H1 (cell line): ENCODE data around the gene MYH16. TPM values are rescaled to one million over a fixed set of nuclear protein-coding genes. Genes with fewer than 3 reads are reported as not detected.

Experiments used
- CTCF ChIA-PET: fragments of 300-600 bp; sonication (Branson Sonifier 250); formaldehyde crosslinking; loops from one replicate; lab custom pipeline; 2021; ENCODE audit not compliant: partially characterized antibody; lab: Charles Lee
- POLR2A ChIA-PET: fragments of 300-600 bp; sonication (Branson Sonifier 250); formaldehyde crosslinking; loops from one replicate; lab custom pipeline; 2021; ENCODE audit warnings: inconsistent platforms; ENCODE audit not compliant: partially characterized antibody; lab: Charles Lee
- DNase-seq, 2 experiments: peaks; one replicate each; pipeline versions ENCODE4 v3.0.0 to v3.0.0-alpha.2; 2010 to 2022; ENCODE audit warnings: low spot score in 2 of 2, low read depth in 1 of 2, mixed read lengths in 1 of 2
- FAIRE-seq: peaks from 2 replicates; lab custom pipeline; 2011; peaks lifted over from hg19 to GRCh38; lab: Jason Lieb, UNC
- H2AFZ ChIP-seq: 2 replicates; pipeline ENCODE4 v1.8.1; 2012; ENCODE audit warnings: low read length, inconsistent platforms
- H2AK5ac ChIP-seq: 2 replicates; pipeline ENCODE4 v1.6.1; 2013; ENCODE audit warnings: low read depth, low read length
- H2BK120ac ChIP-seq: replicated peaks from 2 replicates; pipeline ENCODE3; 2013; ENCODE audit warnings: low read depth, low read length, inconsistent platforms
- H2BK12ac ChIP-seq: 2 replicates; pipeline ENCODE4 v1.6.1; 2013; ENCODE audit warnings: low read depth, low read length
- H2BK15ac ChIP-seq: 2 replicates; pipeline ENCODE4 v1.6.1; 2013; ENCODE audit warnings: low read length
- H2BK20ac ChIP-seq: 2 replicates; pipeline ENCODE4 v1.6.1; 2013; ENCODE audit warnings: low read length
- H2BK5ac ChIP-seq: 2 replicates; pipeline ENCODE4 v1.6.1; 2013; ENCODE audit warnings: low read depth, low read length
- H3K14ac ChIP-seq: 2 replicates; pipeline ENCODE4 v1.6.1; 2013; ENCODE audit warnings: inconsistent platforms; ENCODE audit not compliant: insufficient read length
- H3K18ac ChIP-seq: 2 replicates; pipeline ENCODE4 v1.6.1; 2013; ENCODE audit warnings: low read length; ENCODE audit errors: extremely low read depth
- H3K23ac ChIP-seq: 2 replicates; pipeline ENCODE4 v1.6.1; 2013; ENCODE audit warnings: inconsistent platforms; ENCODE audit not compliant: insufficient read length
- H3K23me2 ChIP-seq: 2 replicates; pipeline ENCODE4 v1.6.1; 2013; ENCODE audit warnings: low read depth, low read length
- H3K27ac ChIP-seq: 2 replicates; pipeline ENCODE4 v1.6.1; 2011; ENCODE audit warnings: low read depth, low read length, inconsistent platforms
- H3K27me3 ChIP-seq, 4 experiments: replicated peaks in 1 of 4; 1 replicate in 1 of 4; 2 replicates in 3 of 4; pipeline versions ENCODE4 v1.6.1 to v1.8.1; 2011 to 2013; ENCODE audit warnings: low read length in 3 of 4, mild to moderate bottlenecking in 3 of 4, inconsistent platforms in 2 of 4, mixed read lengths in 2 of 4, moderate library complexity in 1 of 4; ENCODE audit not compliant: control insufficient read depth in 3 of 4, insufficient read depth in 3 of 4; ENCODE audit errors: extremely low read depth in 1 of 4
- H3K36me3 ChIP-seq, 4 experiments: 2 replicates each; pipeline versions ENCODE4 v1.6.1 to v1.8.1; 2011 to 2013; ENCODE audit warnings: mild to moderate bottlenecking in 4 of 4, low read length in 3 of 4, moderate library complexity in 2 of 4, control low read depth in 1 of 4, inconsistent platforms in 1 of 4; ENCODE audit not compliant: insufficient read depth in 4 of 4, control insufficient read depth in 2 of 4
- H3K4ac ChIP-seq: replicated peaks from 2 replicates; pipeline ENCODE3; 2013; ENCODE audit warnings: low read length, low read depth, mixed read lengths, inconsistent platforms; ENCODE audit not compliant: insufficient read length
- H3K4me1 ChIP-seq, 4 experiments: replicated peaks in 1 of 4; 1 replicate in 1 of 4; 2 replicates in 3 of 4; pipeline versions ENCODE4 v1.6.1 to v1.8.1; 2011 to 2013; ENCODE audit warnings: low read length in 3 of 4, inconsistent platforms in 2 of 4, mixed read lengths in 1 of 4; ENCODE audit not compliant: insufficient read depth in 4 of 4, control insufficient read depth in 3 of 4
- H3K4me2 ChIP-seq, 2 experiments: 2 replicates each; pipeline versions ENCODE4 v1.6.1 to v1.8.1; 2011 to 2013; ENCODE audit warnings: low read depth in 2 of 2, low read length in 2 of 2, control low read depth in 1 of 2, inconsistent platforms in 1 of 2, mild to moderate bottlenecking in 1 of 2; ENCODE audit not compliant: insufficient read depth in 1 of 2
- H3K4me3 ChIP-seq, 4 experiments: fragments of 200-600, 300-600 bp in 1 of 4; sonication (generic), shearing (Covaris generic), sonication (Bioruptor Twin) in 1 of 4; 2 replicates each; pipeline versions ENCODE4 v1.5.1 to v1.8.1; 2011 to 2016; ENCODE audit warnings: low read length in 4 of 4, low read depth in 3 of 4, control low read depth in 2 of 4, inconsistent platforms in 2 of 4, mild to moderate bottlenecking in 2 of 4, mixed read lengths in 1 of 4, moderate library complexity in 1 of 4; ENCODE audit not compliant: insufficient read depth in 2 of 4; ENCODE audit errors: extremely low read depth in 1 of 4
- H3K56ac ChIP-seq: replicated peaks from 2 replicates; pipeline ENCODE3; 2013; ENCODE audit warnings: low read depth, mild to moderate bottlenecking, mixed read lengths, low read length, inconsistent platforms; ENCODE audit not compliant: insufficient read length
- H3K79me1 ChIP-seq: 2 replicates; pipeline ENCODE4 v1.6.1; 2013; ENCODE audit warnings: low read depth, low read length, control low read depth
- H3K79me2 ChIP-seq, 2 experiments: 2 replicates each; pipeline versions ENCODE4 v1.6.1 to v1.8.1; 2012 to 2013; ENCODE audit warnings: low read length in 2 of 2, mild to moderate bottlenecking in 2 of 2, inconsistent platforms in 1 of 2; ENCODE audit not compliant: insufficient read depth in 2 of 2, control insufficient read depth in 1 of 2
- H3K9ac ChIP-seq, 4 experiments: replicated peaks in 1 of 4; 1 replicate in 1 of 4; 2 replicates in 3 of 4; pipeline versions ENCODE4 v1.6.1 to v1.8.1; 2011 to 2013; ENCODE audit warnings: low read depth in 3 of 4, low read length in 3 of 4, control low read depth in 2 of 4, mild to moderate bottlenecking in 2 of 4, moderate library complexity in 2 of 4, inconsistent platforms in 1 of 4; ENCODE audit errors: extremely low read depth in 1 of 4
- H3K9me3 ChIP-seq, 2 experiments: 2 replicates each; pipeline versions ENCODE4 v1.6.1 to v1.8.1; 2012 to 2013; ENCODE audit warnings: mild to moderate bottlenecking in 2 of 2, moderate library complexity in 2 of 2, control low read depth in 1 of 2, inconsistent platforms in 1 of 2, low read depth in 1 of 2, low read length in 1 of 2, mixed read lengths in 1 of 2; ENCODE audit not compliant: insufficient read depth in 2 of 2
- H4K20me1 ChIP-seq, 2 experiments: replicated peaks in 1 of 2; 2 replicates each; pipeline versions ENCODE3 to v1.8.1; 2011 to 2013; ENCODE audit warnings: inconsistent platforms in 2 of 2, low read length in 2 of 2, mild to moderate bottlenecking in 1 of 2; ENCODE audit not compliant: insufficient read depth in 2 of 2, control insufficient read depth in 1 of 2
- H4K5ac ChIP-seq: 2 replicates; pipeline ENCODE4 v1.6.1; 2013; ENCODE audit warnings: low read length, low read depth, mixed read lengths, inconsistent platforms; ENCODE audit not compliant: insufficient read length
- H4K8ac ChIP-seq: 2 replicates; pipeline ENCODE4 v1.8.0; 2013; ENCODE audit warnings: mild to moderate bottlenecking, moderate library complexity, low read length, inconsistent platforms; ENCODE audit not compliant: insufficient read depth; ENCODE audit errors: extremely low read depth
- H4K91ac ChIP-seq: replicated peaks from 2 replicates; pipeline ENCODE3; 2013; ENCODE audit warnings: low read length, mixed read lengths, inconsistent platforms; ENCODE audit not compliant: insufficient read length
- CREB1 ChIP-seq: IDR thresholded peaks from 2 replicates; pipeline ENCODE4 v1.6.1; 2012; ENCODE audit warnings: inconsistent platforms
- GABPA ChIP-seq: IDR thresholded peaks from 2 replicates; pipeline ENCODE4 v1.6.1; 2011; ENCODE audit warnings: mild to moderate bottlenecking, low read length, moderate library complexity, borderline replicate concordance; ENCODE audit not compliant: insufficient read depth
- JUN ChIP-seq: IDR thresholded peaks from 2 replicates; pipeline ENCODE4 v1.6.1; 2011; ENCODE audit warnings: low read depth, mild to moderate bottlenecking, improper control_type of control experiment, low read length
- JUND ChIP-seq: IDR thresholded peaks from 2 replicates; pipeline ENCODE4 v1.6.1; 2011; ENCODE audit warnings: mild to moderate bottlenecking, improper control_type of control experiment, low read length
- POLR2AphosphoS5 ChIP-seq: IDR thresholded peaks from 2 replicates; pipeline ENCODE4 v1.6.1; 2011; ENCODE audit warnings: low read depth, low read length
- RFX5 ChIP-seq: IDR thresholded peaks from 2 replicates; pipeline ENCODE4 v1.6.1; 2011; ENCODE audit warnings: low read depth, low read length, improper control_type of control experiment, borderline replicate concordance
- SRF ChIP-seq: IDR thresholded peaks from 2 replicates; pipeline ENCODE4 v1.6.1; 2011; ENCODE audit warnings: mild to moderate bottlenecking, low read depth, low read length, moderate library complexity
- TAF7 ChIP-seq: optimal IDR thresholded peaks from 2 replicates; pipeline ENCODE3; 2011; ENCODE audit warnings: low read depth, mild to moderate bottlenecking, inconsistent platforms, low read length, moderate library complexity, borderline replicate concordance
- WGBS, 2 experiments: shearing (Covaris generic) in 1 of 2; methylation state at CpG; one replicate each; pipeline versions ENCODE4 v1.1.6 to v1.1.7; 2013 to 2015; ENCODE audit warnings: low lambda C conversion rate in 2 of 2, mixed read lengths in 2 of 2, inconsistent platforms in 1 of 2, low coverage in 1 of 2, missing lambda C conversion rate in 1 of 2; ENCODE audit not compliant: insufficient replicate concordance in 2 of 2, insufficient coverage in 1 of 2, insufficient read length in 1 of 2; ENCODE audit errors: extremely low coverage in 1 of 2, missing lambda C conversion rate in 1 of 2; 5-methylcytosine and 5-hydroxymethylcytosine counted together
- polyA plus RNA-seq, 7 experiments: library from polyadenylated mRNA; depleted of rRNA in 3 of 7; stranded (reverse) in 5 of 7; unstranded in 2 of 7; fragments of >200 nt in 5 of 7; fragments of 200-250 nt in 2 of 7; gene quantifications; 1 replicate in 5 of 7; 2 replicates in 1 of 7; 4 replicates in 1 of 7; pipeline versions ENCODE4 v1.2.1 to v1.2.3, GENCODE V29; 2011 to 2013; ENCODE audit warnings: missing spikeins in 2 of 7, mixed read lengths in 2 of 7
- total RNA-seq: library from RNA; stranded (reverse); fragmentation: NEBNext Ultra II Directional; extraction: Animal tissue kit (Norgen Biotek cat#: 25700); gene quantifications from 2 replicates; pipeline ENCODE4 v1.2.1, GENCODE V29; 2021

MYH16 gene
- total and polyA plus RNA-seq, 2 of the 8 experiments (the other 6 are each of a cell fraction or from before 2014, with no cell fraction given) = not detected

DNA sequence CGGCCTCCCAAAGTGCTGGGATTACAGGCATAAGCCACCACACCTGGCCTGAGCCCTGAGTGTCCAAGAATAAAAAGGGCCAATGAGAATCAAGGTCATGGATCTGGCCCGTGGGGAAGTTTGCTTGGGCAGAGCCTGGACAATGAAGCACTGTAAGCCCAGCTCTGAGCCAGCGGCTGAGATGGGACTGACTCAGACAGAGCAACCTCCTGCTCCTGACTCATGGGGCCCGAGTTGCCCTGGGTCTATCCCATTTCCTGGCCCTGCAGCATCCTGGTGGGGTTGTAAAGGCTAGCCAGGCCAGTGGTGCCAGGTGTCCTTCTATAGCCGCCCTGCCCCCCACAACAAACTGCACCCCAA lies 5.2 kb upstream of the MYH16 start:
- Histone ChIP-seq H2AK5ac (no peak overlapping the region), H4K91ac (no peak overlapping the region), H3K36me3 (no peaks in the 10 kb centered on the region), H3K9ac (no peak overlapping the region; a peak in 1 of 7 replicates), H3K4me1 (0 out of 7 replicates have a peak, but pooled peaks cover 0 to 2% (median 0%) of the 10 kb centered on the region in 4 experiments), H4K8ac (no peak overlapping the region), H3K27ac (no peak overlapping the region), H4K5ac (no peak overlapping the region), H3K23me2 (no peaks in the 10 kb centered on the region), H3K79me2 (no peaks in the 10 kb centered on the region), H2BK20ac (no peak overlapping the region)
- no peak for FAIRE-seq
- DNase-seq = no peak
- WGBS, 2 experiments = 89% methylated on average over 5 of the region's 5 CpGs; no CpG with 5 or more reads in 1 of the 2 experiments
- TF ChIP-seq CREB1 (no peak), POLR2AphosphoS5 (no peak), JUN (no peak), RFX5 (no peak), SRF (no peak), JUND (no peak), TAF7 (no peak), GABPA (no peak)
- TF ChIP-seq, all 59 proteins: peak for 0
- H3K27me3 ChIP-seq = no peaks in the 10 kb centered on the region
- H3K79me1 ChIP-seq = no peaks in the 10 kb centered on the region
- H3K14ac ChIP-seq = no peak overlapping the region
- H3K18ac ChIP-seq = no peak overlapping the region
- no peak overlapping the region for H2BK15ac ChIP-seq
- peaks cover 0 to 2% of the 10 kb centered on the region in 2 experiments for H4K20me1 ChIP-seq
- no peak overlapping the region for H3K4me3 ChIP-seq
- H3K9me3 ChIP-seq = no peaks in the 10 kb centered on the region
- no peak overlapping the region for H3K23ac ChIP-seq
- no peak overlapping the region for H3K4me2 ChIP-seq
- no peak overlapping the region for H2BK12ac ChIP-seq
- no peak overlapping the region for H2AFZ ChIP-seq
- H3K4ac ChIP-seq = no peak overlapping the region
- POLR2A ChIA-PET = interaction anchor here (1.2 kb wide), 1 partner anchor 12 kb away, joined by 4 read pairs; no protein-coding TSS in a partner anchor
- no peak overlapping the region for H3K56ac ChIP-seq
- no peak overlapping the region for H2BK120ac ChIP-seq
- H2BK5ac ChIP-seq = no peak overlapping the region
- CTCF ChIA-PET = interaction anchor here (0.8 to 2.6 kb wide), 4 partner anchors 15 to 227 kb away, joined by 3 to 11 read pairs (median 4); no protein-coding TSS in a partner anchor
